Upper lobe of left lung (tissue), 4 donors: ENCODE data around the gene KCNIP2.

Source experiments
- POLR2A ChIP-seq, 4 donors: fragments of 450-650 bp; IDR thresholded peaks; one replicate each; pipeline ENCODE4 v1.5.1; 2016 to 2017; ENCODE audit warnings: antibody characterized with exemption in 4 of 4, mild to moderate bottlenecking in 2 of 4
- POLR2AphosphoS5 ChIP-seq, 2 donors: sonication (generic); formaldehyde crosslinking; IDR thresholded peaks; one replicate each; pipeline ENCODE4 v1.5.1; 2017; ENCODE audit warnings: antibody characterized with exemption in 2 of 2
- TF ChIP-seq, protein P1 (sequence below), 6 experiments: fragments of 450-650 bp in 4 of 6; fragments of 200-600 bp in 2 of 6; sonication (generic) in 2 of 6; IDR thresholded peaks; one replicate each; pipeline ENCODE4 v1.5.1; 2016 to 2019; ENCODE audit warnings: antibody characterized with exemption in 6 of 6

- TF ChIP-seq, protein P1, sequence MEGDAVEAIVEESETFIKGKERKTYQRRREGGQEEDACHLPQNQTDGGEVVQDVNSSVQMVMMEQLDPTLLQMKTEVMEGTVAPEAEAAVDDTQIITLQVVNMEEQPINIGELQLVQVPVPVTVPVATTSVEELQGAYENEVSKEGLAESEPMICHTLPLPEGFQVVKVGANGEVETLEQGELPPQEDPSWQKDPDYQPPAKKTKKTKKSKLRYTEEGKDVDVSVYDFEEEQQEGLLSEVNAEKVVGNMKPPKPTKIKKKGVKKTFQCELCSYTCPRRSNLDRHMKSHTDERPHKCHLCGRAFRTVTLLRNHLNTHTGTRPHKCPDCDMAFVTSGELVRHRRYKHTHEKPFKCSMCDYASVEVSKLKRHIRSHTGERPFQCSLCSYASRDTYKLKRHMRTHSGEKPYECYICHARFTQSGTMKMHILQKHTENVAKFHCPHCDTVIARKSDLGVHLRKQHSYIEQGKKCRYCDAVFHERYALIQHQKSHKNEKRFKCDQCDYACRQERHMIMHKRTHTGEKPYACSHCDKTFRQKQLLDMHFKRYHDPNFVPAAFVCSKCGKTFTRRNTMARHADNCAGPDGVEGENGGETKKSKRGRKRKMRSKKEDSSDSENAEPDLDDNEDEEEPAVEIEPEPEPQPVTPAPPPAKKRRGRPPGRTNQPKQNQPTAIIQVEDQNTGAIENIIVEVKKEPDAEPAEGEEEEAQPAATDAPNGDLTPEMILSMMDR (IDR thresholded peaks at IDR 0.05), result no peak
- TF ChIP-seq POLR2A (IDR thresholded peaks at IDR 0.05), result no peak
- no peak for TF ChIP-seq POLR2AphosphoS5 (IDR thresholded peaks at IDR 0.05)
Observed at GRCh38 chr10:101878869-101879268, 35.3 kb upstream of the KCNIP2 start.
